GM23338 (cell line): ENCODE data around the gene ZNF419. TPM values are rescaled to one million over a fixed set of nuclear protein-coding genes. Genes with fewer than 3 reads are reported as not detected.
"Not testable (repeated sequence)": the region's sequence is repeated elsewhere in the genome, so short reads cannot be mapped to it uniquely, and the experiment has no call there.

Experiments used
- ATAC-seq: fragments of 200-7000 bp; cut with Tn5 transposase; 3 replicates; pipeline ENCODE4 v1.9.1; 2020
- DNase-seq: peaks from one replicate; pipeline ENCODE4 v3.0.0-alpha.2; 2015; ENCODE audit warnings: low spot score
- H2AFZ ChIP-seq: fragments of 200-600 bp; sonication (generic); 2 replicates; pipeline ENCODE4 v1.8.0; 2016; ENCODE audit warnings: antibody characterized with exemption, mild to moderate bottlenecking, moderate library complexity
- H3F3A ChIP-seq: fragments of 200-600 bp; sonication (generic); replicated peaks from 2 replicates; pipeline ENCODE4 v1.8.0; 2017; ENCODE audit warnings: antibody characterized with exemption, mixed run types, low read depth
- H3K27ac ChIP-seq: fragments of 200-600 bp; sonication (generic); 2 replicates; pipeline ENCODE4 v1.6.1; 2016; ENCODE audit warnings: low read depth
- H3K27me3 ChIP-seq: fragments of 200-600 bp; sonication (generic); 2 replicates; pipeline ENCODE4 v1.8.0; 2016; ENCODE audit warnings: mild to moderate bottlenecking, mixed run types, moderate library complexity; ENCODE audit not compliant: insufficient read depth
- H3K36me3 ChIP-seq: fragments of 200-600 bp; sonication (generic); 2 replicates; pipeline ENCODE4 v1.8.0; 2016; ENCODE audit warnings: mild to moderate bottlenecking; ENCODE audit not compliant: insufficient read depth
- H3K4me1 ChIP-seq: fragments of 200-600 bp; sonication (generic); 2 replicates; pipeline ENCODE4 v1.8.0; 2016; ENCODE audit warnings: mild to moderate bottlenecking, moderate library complexity; ENCODE audit not compliant: insufficient read depth
- H3K4me2 ChIP-seq: fragments of 200-600 bp; sonication (generic); 2 replicates; pipeline ENCODE4 v1.7.1; 2017; ENCODE audit warnings: mixed run types
- H3K4me3 ChIP-seq: fragments of 200-600 bp; sonication (generic); 2 replicates; pipeline ENCODE4 v1.6.1; 2016; ENCODE audit warnings: mixed run types
- H3K79me2 ChIP-seq: fragments of 200-600 bp; sonication (generic); replicated peaks from 2 replicates; pipeline ENCODE4 v1.8.0; 2017; ENCODE audit warnings: mild to moderate bottlenecking; ENCODE audit not compliant: insufficient read depth
- H3K9me2 ChIP-seq: fragments of 200-600 bp; sonication (generic); 2 replicates; pipeline ENCODE4 v1.8.0; 2017; ENCODE audit not compliant: insufficient read depth
- H4K20me1 ChIP-seq: fragments of 200-600 bp; sonication (generic); replicated peaks from 2 replicates; pipeline ENCODE4 v1.8.0; 2017; ENCODE audit warnings: mild to moderate bottlenecking; ENCODE audit not compliant: insufficient read depth
- H3K27ac Mint-ChIP-seq: 2 replicates; pipeline ENCODE4 v1.8.0; 2020; ENCODE audit warnings: inconsistent platforms, mild to moderate bottlenecking, moderate library complexity, mixed read lengths
- H3K27me3 Mint-ChIP-seq: 3 replicates; pipeline ENCODE4 v1.8.0; 2022; ENCODE audit warnings: low read depth, mild to moderate bottlenecking, moderate library complexity, mixed read lengths, inconsistent platforms; ENCODE audit not compliant: insufficient read depth, poor library complexity
- H3K36me3 Mint-ChIP-seq: 3 replicates; pipeline ENCODE4 v1.8.0; 2021; ENCODE audit warnings: low read depth, mild to moderate bottlenecking, inconsistent platforms, moderate library complexity, mixed read lengths
- H3K4me1 Mint-ChIP-seq: 3 replicates; pipeline ENCODE4 v1.8.0; 2020; ENCODE audit warnings: mild to moderate bottlenecking, inconsistent platforms, mixed read lengths
- H3K4me3 Mint-ChIP-seq: 3 replicates; pipeline ENCODE4 v1.8.0; 2021; ENCODE audit warnings: moderate library complexity, mild to moderate bottlenecking, inconsistent platforms, mixed read lengths
- H3K9me3 Mint-ChIP-seq: 3 replicates; pipeline ENCODE4 v1.8.0; 2020; ENCODE audit warnings: moderate library complexity, mild to moderate bottlenecking, inconsistent platforms, mixed read lengths
- CREB1 ChIP-seq: fragments of 250-450 bp; sonication (Bioruptor Pico); IDR thresholded peaks from 2 replicates; pipeline ENCODE4 v1.5.0; 2020; ENCODE audit warnings: low read depth, mild to moderate bottlenecking, moderate library complexity
- ETS1 ChIP-seq: IDR thresholded peaks from 2 replicates; pipeline ENCODE4 v1.6.1; 2016; ENCODE audit warnings: antibody characterized with exemption
- EZH2phosphoT487 ChIP-seq: fragments of 200-600 bp; sonication (generic); IDR thresholded peaks from one replicate; pipeline ENCODE4 v1.8.1; 2018; ENCODE audit warnings: antibody characterized with exemption; ENCODE audit not compliant: unreplicated experiment
- NANOG ChIP-seq: IDR thresholded peaks from 2 replicates; pipeline ENCODE4 v1.6.1; 2016; ENCODE audit warnings: antibody characterized with exemption, borderline replicate concordance
- POLR2AphosphoS5 ChIP-seq: IDR thresholded peaks from 2 replicates; pipeline ENCODE4 v1.6.1; 2016; ENCODE audit warnings: antibody characterized with exemption, low read depth
- REST ChIP-seq: IDR thresholded peaks from one replicate; pipeline ENCODE4 v1.6.1; 2018; ENCODE audit warnings: antibody characterized with exemption; ENCODE audit not compliant: unreplicated experiment
- ZNF114 ChIP-seq: fragments of 250-450 bp; sonication (Bioruptor Pico); IDR thresholded peaks from 2 replicates; pipeline ENCODE4 v1.5.0; 2020; ENCODE audit warnings: mild to moderate bottlenecking, moderate library complexity
- ZNF331 ChIP-seq: fragments of 250-450 bp; sonication (Bioruptor Pico); IDR thresholded peaks from 2 replicates; pipeline ENCODE4 v1.5.0; 2020; ENCODE audit warnings: low read depth, mild to moderate bottlenecking, moderate library complexity
- ZNF462 ChIP-seq: fragments of 250-450 bp; sonication (Bioruptor Pico); IDR thresholded peaks from 2 replicates; pipeline ENCODE4 v1.5.0; 2020; ENCODE audit warnings: mild to moderate bottlenecking, moderate library complexity
- long read RNA-seq: library from polyadenylated mRNA; unstranded; transcript quantifications from one replicate; pipeline ENCODE4 v2.0.0, GENCODE V29; 2020; ENCODE audit not compliant: unreplicated experiment
- polyA plus RNA-seq: library from polyadenylated mRNA; unstranded; fragments of >200 nt; fragmentation: Nextera tagmentation; extraction: Ambion mirVana; gene quantifications from 2 replicates; pipeline ENCODE4 v1.2.1, GENCODE V29; 2016
- total RNA-seq: library from RNA; depleted of rRNA; stranded (reverse); fragments of >200 nt; shearing (Covaris generic); gene quantifications from 2 replicates; pipeline ENCODE4 v1.2.3, GENCODE V29; 2014; rRNA removed

The ZNF419 gene
- total RNA-seq (11.0 and 22.4 TPM in 2 replicates), polyA plus RNA-seq (4.7 and 5.4 TPM in 2 replicates)
- long read RNA-seq, full-length matches to known transcripts = 8 of 8 reads
- long read RNA-seq, partial matches to known transcripts = 0 of 8 reads
- long read RNA-seq, other reads (novel, unspliced or antisense) = 0 of 8 reads

GRCh38 chr19:57487477-57488298, at the start of gene ZNF419:
Gene ZNF419 (plus strand): TSS chr19:57487750. CDS start chr19:57487951, 201 bp downstream.
- H3K36me3 ChIP-seq, H3F3A ChIP-seq, H4K20me1 ChIP-seq, H3K9me2 ChIP-seq, H3K4me1 Mint-ChIP-seq, H3K27me3 Mint-ChIP-seq, H3K27me3 ChIP-seq, H3K4me1 ChIP-seq, H3K79me2 ChIP-seq: not testable (repeated sequence)
- peak; percentile 93 for TF ChIP-seq POLR2AphosphoS5
- peak; percentile 86 for TF ChIP-seq CREB1 (CRISPR knock-in tag)
- TF ChIP-seq ETS1 = peak; percentile 94
- H3K27ac Mint-ChIP-seq = peak within 1 kb of the TSS; percentile 20; the same call in 1 of the 2 replicates
- H3K27ac ChIP-seq = peak within 1 kb of the TSS; percentile 68; the same call in 1 of the 2 replicates
- ATAC-seq (peak; percentile 97), DNase-seq (peak; percentile 98)
- H3K4me3 ChIP-seq = peak within 1 kb of the TSS; percentile 88
- peak within 1 kb of the TSS; percentile 95 for H2AFZ ChIP-seq
- H3K4me2 ChIP-seq = peak within 1 kb of the TSS; percentile 80
- peak within 1 kb of the TSS; percentile 80 for H3K4me3 Mint-ChIP-seq
- peaks cover 14% of the 10 kb centered on the region for H3K9me3 Mint-ChIP-seq
- H3K36me3 Mint-ChIP-seq = peaks cover 31% of the 10 kb centered on the region

GRCh38 chr19:57437931-57438330, 49.6 kb upstream of the ZNF419 start:
- Histone ChIP-seq H3K36me3 (peaks cover 1% of the 10 kb centered on the region; the same call in 1 of the 2 replicates), H3K4me2 (no peak overlapping the region), H3K4me1 (peaks cover 12% of the 10 kb centered on the region), H3K27me3 (no peaks in the 10 kb centered on the region), H3K9me2 (no peaks in the 10 kb centered on the region), H3K4me3 (no peak overlapping the region), H3K27ac (no peak overlapping the region), H2AFZ (no peak overlapping the region), H3K79me2 (peaks cover 67% of the 10 kb centered on the region), H4K20me1 (peaks cover 21% of the 10 kb centered on the region), H3F3A (no peaks in the 10 kb centered on the region)
- Mint-ChIP-seq H3K27ac (no peak overlapping the region), H3K36me3 (peaks cover 18% of the 10 kb centered on the region), H3K27me3 (peaks cover 7% of the 10 kb centered on the region), H3K4me3 (no peak overlapping the region), H3K9me3 (peaks cover 7% of the 10 kb centered on the region; the same call in 2 of the 3 replicates), H3K4me1 (peaks cover 14% of the 10 kb centered on the region; the same call in 2 of the 3 replicates)
- DNase-seq (no peak), ATAC-seq (no peak)
- TF ChIP-seq ZNF331 (CRISPR knock-in tag) (no peak), NANOG (no peak), ZNF114 (no peak), EZH2phosphoT487 (no peak), REST (no peak), ZNF462 (CRISPR knock-in tag) (no peak), CREB1 (CRISPR knock-in tag) (no peak)
